ENCODE results near the gene RPS6KC1. TPM values are rescaled to one million over a fixed set of nuclear protein-coding genes. Genes with fewer than 3 reads are reported as not detected.
"Not testable (repeated sequence)": the region's sequence is repeated elsewhere in the genome, so short reads cannot be mapped to it uniquely, and the experiment has no call there.

RPS6KC1 gene
- total RNA-seq, 1 donor from 2014 or later: 10.1 TPM

DNA sequence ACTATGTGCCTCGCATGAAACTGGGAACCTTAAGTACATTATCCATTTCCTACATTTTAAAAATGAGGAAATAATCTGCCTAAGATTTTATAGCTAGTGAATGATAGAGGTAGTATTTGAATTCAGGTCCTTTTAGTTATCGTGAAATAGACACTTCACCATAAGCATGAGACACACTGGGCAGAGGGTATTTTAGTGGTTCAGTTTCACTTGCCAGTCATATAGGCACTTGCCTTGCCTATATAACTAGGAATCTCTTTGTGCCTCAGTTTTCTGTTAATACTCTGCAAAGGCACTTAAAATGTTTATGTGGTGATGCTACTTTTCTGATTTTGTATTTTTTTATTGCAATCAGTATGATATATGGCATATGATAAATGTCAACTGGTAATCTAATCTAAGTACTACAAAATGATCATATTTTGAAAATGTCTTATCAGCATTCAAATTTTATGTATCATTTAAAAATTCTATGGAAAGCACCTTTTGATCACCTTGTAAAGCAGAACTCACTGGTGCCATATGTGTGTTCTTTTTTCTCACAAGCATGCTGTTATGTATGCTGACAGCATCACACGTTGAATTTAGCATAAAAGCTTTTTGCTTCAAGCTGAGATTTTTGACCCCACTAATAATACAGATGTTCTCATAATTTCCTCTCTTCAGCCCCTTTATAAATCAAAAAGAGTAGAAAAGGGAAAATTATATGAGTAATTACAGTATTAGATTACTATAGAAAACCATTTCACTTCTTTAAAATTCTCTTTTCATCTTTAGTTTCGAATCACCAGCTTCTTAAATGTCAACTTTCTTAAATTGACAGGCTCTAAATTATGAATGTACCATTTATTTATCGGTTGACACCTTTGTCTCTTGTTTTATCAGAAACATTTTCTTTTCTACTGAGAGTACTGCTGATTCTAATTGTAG lies 52.6 kb downstream of the RPS6KC1 start:
- intact Hi-C loops (cut with micrococcal nuclease): no loop called here

DNA sequence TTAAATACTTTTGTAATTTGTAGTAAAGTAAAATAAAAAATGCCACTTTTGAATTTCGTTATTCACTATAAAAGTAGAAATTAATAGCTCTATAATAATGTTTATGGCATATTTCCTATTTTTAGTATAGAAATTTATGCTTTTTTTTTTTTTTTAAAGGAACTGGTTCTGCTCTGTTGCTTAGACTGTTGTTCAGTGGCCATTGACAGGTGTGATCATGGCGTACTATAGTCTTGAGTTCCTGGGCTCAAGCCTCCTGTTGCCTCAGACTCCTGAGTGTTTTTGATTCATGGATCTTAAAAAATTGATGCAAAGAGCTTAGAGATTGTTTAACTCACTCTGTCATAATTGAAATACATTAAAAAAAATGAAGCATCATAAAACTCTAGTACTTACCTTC lies 53.6 kb downstream of the RPS6KC1 start:
- intact Hi-C loops (cut with micrococcal nuclease): no loop called here

DNA sequence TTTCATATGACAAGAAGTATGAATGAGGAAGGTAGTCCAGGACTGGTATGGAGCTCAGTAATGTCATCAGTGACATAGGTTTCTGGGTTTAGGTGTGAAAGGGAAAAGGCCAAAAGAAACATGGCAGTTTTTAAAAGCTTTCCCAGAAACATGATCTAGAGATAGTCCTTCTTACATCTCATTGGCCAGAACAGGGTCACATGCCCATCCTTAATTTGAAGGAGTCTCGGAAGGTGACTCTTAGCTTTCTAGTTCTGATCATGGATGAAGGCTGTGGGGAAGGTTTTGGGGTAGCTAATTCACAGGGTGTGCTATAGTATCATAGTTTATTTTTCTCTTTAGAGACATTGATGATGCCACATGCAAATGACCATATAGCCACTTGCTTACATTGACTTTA lies 55.3 kb downstream of the RPS6KC1 start:
- intact Hi-C loops (cut with micrococcal nuclease): no loop called here

DNA sequence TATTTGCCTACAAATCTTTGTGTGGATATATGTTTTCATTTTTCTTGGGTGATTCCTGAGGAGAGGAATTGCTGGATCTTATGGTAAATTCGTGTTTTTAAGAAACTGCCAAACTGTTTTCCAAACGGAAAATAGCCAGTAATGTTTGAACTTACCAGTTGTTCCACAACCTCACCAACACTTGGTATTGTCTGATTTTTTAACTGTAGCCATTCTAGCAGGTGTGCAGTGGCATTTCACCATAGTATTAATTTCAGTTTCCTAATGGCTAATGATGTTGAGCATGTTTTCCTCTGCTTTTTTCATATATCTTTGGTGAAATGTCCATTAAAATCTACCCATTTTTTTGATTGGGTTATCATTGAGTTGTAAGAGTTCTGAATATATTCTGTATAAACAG lies 56.6 kb downstream of the RPS6KC1 start:
- intact Hi-C loops (cut with micrococcal nuclease): no loop called here

DNA sequence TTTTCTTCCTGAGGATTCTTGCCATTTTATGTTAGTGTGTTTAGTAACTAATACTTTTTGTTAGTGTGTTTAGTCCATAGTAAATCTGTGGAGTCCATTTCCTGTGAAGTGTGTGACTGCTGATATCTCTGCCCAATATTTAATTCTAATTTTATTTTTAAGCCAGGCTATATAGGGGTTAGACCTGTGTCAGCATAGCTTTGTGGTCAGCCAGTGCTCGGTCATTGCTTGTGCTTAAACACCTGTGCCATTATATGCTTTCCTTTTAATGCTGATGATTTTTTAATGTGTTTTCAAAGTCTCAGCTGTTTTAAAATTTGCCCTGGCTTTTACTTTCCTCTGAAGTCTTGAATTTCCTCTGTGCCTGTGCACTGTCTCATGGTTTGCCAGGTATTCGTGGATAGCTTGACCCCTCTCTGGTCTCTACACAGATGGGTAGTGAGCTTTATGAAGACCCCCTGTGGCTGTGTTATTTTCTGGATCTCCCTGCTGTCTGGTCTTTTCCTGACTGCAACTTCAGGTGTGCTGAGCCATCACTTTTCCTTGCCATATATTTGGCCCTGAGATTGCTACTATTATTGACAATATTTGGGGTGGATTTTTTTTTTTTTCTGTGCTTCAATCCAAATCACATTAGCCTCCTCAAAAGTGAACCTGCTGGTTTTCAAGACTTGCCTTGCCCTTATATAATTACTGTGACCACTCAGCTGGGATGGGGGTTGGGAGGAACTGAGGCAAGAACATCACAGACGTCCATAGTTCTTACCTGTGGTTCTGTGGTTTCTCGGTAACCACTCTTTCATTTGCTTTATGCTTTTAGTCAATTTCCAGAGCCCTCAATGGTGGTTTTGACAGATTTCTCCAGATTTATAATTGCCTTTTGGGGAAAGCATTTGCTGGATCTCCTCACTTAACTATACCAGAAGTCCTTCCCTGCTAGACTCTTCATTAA lies 59.6 kb downstream of the RPS6KC1 start:
- intact Hi-C loops (cut with micrococcal nuclease): no loop called here

DNA sequence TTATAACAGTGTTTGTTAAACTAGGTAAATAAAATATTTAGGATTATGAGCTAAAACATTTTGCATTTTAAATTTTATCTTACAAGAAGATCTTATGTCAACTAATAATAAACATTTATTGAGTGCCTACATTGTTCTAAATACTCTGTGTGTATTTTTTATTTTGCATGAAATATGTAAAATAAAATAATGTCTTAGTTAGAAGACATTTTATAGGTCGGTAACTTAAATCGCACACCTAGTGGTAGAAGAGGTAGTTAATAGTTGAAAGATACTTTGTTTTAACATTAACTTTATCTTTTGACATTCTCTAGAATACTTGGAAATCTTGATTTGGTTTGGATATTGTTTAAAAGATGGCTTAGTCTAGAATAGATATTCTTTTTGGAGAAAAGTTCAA lies 60.5 kb downstream of the RPS6KC1 start:
- intact Hi-C loops (cut with micrococcal nuclease): no loop called here

DNA sequence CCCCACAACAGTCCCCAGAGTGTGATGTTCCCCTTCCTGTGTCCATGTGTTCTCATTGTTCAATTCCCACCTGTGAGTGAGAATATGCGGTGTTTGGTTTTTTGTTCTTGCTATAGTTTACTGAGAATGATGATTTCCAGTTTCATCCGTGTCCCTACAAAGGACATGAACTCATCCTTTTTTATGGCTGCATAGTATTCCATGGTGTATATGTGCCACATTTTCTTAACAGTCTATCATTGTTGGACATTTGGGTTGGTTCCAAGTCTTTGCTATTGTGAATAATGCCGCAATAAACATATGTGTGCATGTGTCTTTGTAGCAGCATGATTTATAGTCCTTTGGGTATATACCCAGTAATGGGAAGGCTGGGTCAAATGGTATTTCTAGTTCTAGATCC lies 61.7 kb downstream of the RPS6KC1 start:
- intact Hi-C loops (cut with micrococcal nuclease): not testable (repeated sequence)

DNA sequence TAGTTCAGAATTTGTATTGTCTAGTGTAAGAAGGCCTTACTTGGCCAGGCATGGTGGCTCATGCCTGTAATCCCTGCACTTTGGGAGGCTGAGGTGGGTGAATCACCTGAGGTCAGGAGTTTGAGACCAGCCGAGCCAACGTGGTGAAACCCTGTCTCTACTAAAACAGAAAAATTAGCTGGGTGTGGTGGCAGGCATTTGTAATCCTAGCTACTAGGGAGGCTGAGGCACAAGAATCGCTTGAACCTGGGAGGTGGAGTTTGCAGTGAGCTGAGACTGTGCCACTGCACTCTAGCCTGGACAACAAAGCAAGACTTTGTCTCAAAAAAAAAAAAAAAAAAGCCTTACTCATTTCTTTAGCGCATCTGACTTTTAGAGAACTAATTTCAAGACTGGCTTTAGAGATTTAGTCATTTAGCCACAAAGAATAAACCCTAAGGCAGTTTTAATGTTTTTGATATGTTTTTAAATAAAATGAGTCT lies 66.7 kb downstream of the RPS6KC1 start:
- intact Hi-C loops (cut with micrococcal nuclease): not testable (repeated sequence)

DNA sequence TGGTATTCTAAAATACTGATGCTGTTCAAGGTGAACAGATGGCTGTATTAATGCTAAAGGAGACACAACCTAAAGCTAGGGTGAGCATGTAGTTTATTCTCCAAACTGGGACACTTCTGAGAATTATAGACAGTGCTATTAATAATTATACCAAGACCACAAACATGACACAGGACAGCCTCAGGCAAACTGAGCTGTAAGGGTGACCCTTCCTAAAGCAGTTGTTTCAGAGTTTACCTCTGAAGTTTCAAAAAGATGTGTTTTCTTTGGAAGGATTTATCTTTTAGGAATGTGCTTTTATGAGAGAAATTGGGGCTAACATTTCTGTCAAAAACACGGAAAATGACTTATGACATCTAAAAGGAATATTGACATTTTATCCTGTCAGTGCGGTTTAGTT lies 68.8 kb downstream of the RPS6KC1 start:
- intact Hi-C loops (cut with micrococcal nuclease): loop anchor here (5.0 to 10.0 kb wide), 2 partner anchors 255 to 1003 kb away; no protein-coding TSS in a partner anchor

DNA sequence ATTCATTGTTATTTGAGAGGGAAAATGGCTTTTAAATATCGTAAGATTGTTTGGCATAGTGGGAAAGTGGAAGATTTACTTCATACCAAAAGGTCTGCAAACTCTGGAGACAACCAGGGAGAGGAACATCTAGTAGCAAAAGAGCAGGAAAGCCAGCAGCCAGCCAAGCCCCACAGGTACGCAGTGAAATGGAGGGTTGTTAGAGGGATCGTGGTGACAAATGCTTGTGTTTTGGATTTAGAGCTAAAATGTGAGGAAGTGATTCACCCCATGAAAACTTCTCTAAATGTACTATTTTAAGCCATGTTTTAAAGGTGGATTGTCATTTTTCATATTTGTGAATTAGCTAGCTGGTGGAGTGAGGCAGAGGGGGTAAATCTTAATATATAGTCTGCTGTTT lies 69.3 kb downstream of the RPS6KC1 start:
- intact Hi-C loops (cut with micrococcal nuclease): loop anchor here (5.0 to 10.0 kb wide), 2 partner anchors 254 to 1002 kb away; no protein-coding TSS in a partner anchor

DNA sequence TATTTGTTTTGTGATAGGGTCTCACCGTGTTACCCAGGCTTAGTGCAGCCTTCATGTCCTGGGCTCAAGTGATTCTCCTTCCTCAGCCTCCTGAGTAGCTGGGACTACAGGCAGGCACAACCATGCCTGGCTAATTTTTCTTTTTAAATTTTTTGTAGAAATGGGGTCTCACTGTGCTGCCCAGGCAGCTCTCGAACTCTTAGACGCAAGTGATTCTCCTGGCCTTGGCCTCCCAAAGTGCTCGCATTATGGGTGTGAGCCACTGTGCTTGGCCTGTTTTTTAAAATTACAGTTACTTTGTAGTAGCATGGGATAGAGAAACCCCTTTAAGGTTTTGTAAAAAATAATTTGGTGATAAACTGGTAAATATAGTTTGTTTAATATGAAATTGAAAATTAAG lies 69.9 kb downstream of the RPS6KC1 start:
- intact Hi-C loops (cut with micrococcal nuclease): loop anchor here (5.0 to 10.0 kb wide), 2 partner anchors 254 to 1001 kb away; no protein-coding TSS in a partner anchor

DNA sequence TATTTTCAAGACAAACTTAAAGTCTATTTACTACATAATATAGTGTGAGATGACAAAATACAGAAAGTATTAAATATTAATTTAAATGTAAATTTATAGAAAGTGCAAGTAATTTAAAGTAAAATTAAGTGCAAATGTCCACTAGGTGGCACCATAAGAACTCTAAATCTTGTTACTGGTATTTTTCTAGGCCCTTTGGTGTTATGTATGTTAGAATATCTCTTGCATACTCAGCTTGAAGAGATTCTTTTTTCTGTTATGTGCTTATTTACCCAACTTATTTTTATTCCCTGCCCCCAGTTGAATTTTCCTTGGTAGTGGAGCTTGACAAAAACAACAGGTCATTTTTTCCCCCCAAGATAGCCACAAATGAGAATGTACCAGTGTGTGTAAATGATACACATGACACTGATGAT lies 71.5 kb downstream of the RPS6KC1 start:
- intact Hi-C loops (cut with micrococcal nuclease): loop anchor here (5.0 to 10.0 kb wide), 2 partner anchors 252 to 1000 kb away; no protein-coding TSS in a partner anchor

DNA sequence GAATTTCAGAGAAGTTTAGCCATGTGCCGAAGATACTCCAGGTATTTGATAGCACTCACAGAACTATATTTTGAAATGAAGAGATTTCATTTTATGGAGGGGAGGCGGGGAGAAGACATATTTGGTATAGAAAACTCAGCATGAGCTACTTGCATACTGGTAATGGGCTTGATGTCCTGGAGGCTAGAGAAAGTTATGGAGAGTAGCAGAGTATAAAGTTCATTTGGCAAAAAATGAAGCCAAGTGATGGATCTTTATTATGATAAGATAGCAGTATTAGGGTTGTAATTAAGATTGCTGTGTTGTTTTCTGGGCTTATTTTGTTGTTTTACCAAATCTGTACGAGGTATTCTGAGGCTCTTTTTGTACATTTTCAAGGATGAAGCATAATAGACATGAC lies 72.0 kb downstream of the RPS6KC1 start:
- intact Hi-C loops (cut with micrococcal nuclease): loop anchor here (5.0 to 10.0 kb wide), 2 partner anchors 252 to 999 kb away; no protein-coding TSS in a partner anchor

DNA sequence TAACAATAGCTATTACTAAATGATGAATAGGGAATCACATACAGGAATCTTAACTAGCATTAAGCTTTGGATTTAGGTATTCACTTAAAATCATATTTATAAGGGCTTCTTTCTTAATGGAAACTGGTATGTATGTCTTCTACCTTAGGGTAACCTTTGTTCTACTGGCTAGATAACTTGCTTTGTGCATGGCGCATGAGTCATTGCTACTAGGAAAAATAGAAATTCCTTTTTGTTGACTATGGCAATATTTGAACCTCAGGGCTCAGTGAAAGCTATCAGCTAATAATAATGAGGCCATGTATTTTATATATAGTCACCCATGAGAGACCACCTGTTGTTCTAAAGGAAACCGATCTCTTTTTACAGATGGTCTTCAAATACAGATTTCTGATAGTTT lies 72.5 kb downstream of the RPS6KC1 start:
- intact Hi-C loops (cut with micrococcal nuclease): loop anchor here (5.0 to 10.0 kb wide), 2 partner anchors 251 to 999 kb away; no protein-coding TSS in a partner anchor

DNA sequence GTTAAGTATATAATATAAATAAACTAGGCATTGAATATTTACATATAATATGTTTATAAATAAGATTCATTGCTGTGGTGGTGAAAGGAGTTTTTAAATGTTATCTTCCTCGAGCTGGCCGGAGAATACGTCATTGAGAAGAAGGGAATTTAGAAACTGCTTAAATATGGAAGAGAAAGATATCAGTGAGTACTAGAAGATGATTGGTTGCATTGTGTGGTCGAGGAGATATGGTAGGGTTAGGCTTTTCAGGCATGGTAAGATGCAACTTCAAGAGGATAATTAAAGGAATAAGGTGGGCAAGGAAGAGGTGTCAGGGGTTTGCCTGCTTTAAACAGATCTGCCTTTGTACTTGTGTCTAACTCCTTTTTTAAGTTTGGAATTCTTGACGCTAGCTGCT lies 73.5 kb downstream of the RPS6KC1 start:
- intact Hi-C loops (cut with micrococcal nuclease): loop anchor here (5.0 to 10.0 kb wide), 2 partner anchors 250 to 998 kb away; no protein-coding TSS in a partner anchor

DNA sequence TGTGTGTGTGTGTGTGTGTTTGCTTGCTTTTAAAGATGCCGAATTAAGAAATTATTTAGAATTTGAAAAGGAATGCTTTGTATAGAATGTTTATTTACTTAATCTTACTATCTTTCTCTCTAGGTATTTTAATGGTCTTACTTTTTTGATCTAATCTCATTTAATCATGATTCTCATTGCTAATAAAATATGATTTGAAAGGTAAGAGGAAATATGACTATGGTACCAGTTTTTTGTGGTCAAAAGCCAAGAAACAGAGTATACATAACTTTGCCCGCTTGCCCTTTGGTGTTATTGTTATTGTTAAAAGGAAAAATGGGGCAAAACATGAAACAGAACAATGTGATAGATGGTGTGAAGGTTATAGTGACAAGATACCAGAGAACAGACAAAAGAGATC lies 74.6 kb downstream of the RPS6KC1 start:
- intact Hi-C loops (cut with micrococcal nuclease): loop anchor here (10.0 kb wide), 1 partner anchor 249 kb away; no protein-coding TSS in a partner anchor

DNA sequence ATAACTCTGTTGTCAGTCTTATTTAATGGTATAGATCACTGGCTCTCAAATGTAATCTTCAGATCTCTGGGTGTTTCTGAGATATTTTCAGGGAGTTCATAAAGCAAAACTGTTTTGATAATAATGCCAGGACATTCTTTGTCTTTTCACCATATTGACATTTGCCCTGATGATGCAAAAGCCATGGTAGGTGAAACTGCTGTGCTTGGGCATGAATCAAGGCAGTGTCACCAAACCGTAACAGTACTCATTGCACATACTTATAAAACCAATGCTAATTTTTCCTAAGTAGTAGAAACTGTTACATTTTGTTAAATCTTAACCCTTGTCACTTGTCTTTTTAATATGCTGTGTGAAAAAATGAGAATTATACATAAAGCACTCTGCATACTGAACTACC lies 76.0 kb downstream of the RPS6KC1 start:
- intact Hi-C loops (cut with micrococcal nuclease): loop anchor here (10.0 kb wide), 1 partner anchor 248 kb away; no protein-coding TSS in a partner anchor

DNA sequence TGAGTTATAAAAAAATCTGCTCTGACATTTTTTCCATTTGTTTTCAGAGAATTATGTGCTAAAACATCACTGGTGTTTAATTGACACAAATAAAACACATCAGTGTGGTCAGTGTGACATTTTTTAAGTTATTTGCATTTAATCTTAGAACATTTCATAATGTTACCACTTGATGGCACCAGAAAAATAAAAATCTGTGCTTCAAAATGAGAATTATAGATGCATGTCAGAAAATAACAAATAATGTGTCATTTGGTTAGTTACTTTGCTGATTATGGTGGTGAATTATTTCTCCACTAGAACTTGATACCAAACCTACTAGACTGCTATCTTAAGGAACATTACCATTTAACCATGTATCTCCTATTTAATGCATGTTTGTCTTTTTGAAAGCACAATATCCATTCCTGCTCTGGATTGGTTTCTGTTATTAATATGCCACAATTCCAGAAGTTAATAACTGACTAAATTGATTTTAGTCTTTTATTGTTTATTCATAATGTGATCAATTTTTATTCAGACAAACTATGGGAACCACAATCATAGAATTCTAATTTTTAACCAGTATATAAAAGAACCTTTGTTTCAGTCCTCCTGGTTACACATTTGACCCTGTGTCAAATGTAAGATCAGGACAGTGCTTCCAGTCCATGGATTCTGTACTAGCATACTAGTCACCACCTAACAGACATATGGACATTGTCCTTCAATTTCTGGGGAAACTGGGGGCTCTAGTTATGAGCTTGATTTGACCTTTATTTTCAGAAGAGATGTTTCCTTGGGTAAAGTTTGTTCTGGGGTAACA lies 81.0 kb downstream of the RPS6KC1 start:
- intact Hi-C loops (cut with micrococcal nuclease): no loop called here

DNA sequence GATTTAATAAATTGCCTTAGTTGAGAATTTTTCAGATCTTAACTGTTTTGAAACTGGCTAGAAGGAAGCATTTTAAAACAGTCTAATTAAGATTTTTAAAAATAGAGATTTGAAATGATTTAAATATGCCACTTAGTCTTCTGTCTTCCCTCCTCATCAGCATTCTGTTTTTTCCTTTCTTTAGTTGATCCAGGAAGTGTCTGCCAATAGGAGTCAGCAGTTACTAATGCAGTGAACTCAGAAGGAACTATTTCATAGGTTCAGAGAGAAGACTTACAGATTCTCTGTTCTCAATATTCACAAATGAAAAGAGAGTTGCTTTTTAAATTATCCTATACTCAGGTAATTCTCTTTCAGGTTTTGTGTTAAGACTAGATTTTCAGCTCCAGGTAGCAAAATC lies 84.5 kb downstream of the RPS6KC1 start:
- intact Hi-C loops (cut with micrococcal nuclease): no loop called here

DNA sequence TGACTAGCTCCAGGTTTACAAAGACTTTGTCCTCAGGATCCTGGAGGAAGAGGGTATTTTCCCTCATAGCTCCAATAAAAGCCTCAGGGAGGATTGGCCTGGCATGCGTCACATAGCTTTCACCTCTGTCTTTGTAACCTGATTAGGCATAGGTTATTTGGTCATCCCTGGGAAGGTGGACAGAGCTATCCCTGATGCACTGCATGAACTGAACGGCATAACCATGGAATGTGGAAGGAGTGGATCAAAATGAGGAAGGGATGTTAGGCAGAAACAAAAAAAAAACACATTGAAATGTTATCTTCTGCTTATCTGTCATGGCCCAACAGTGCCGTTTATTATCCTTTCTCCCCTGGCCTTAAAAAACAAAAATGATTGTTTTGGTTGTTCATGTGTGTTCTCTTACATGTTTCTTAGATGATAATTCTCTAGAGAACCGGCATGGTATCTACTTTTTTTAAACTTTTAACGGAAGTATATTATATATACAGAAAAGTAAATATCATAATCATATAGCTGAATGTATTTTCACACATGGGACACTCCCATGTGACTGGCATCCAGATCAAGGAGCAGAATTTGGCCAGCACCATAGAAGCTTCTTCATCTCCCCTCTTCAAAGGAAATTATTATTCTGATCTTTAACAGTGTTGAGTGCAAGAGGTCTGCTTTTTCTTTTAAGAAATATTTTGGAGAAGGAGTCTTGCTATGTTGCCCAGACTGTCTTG lies 85.3 kb downstream of the RPS6KC1 start:
- intact Hi-C loops (cut with micrococcal nuclease): no loop called here

All from T-helper 2 cell treated with Interferon-gamma antibody and Interleukin-4, amounts not matched to agents 100 ng/mL and 5 ng/mL, for 36 hours (primary cell).